GM19351 (cell line): ENCODE measurements around the gene ZNF808.
A peak's percentile ranks its signal among the peaks of the same experiment; 100 is the strongest.
"Not testable (repeated sequence)": the region's sequence is repeated elsewhere in the genome, so short reads cannot be mapped to it uniquely, and the experiment has no call there.

ENCODE experiments used
- ATAC-seq: cut with Tn5 transposase; IDR thresholded peaks from one replicate; pipeline ENCODE4 v1.9.1; 2021; ENCODE audit warnings: mild to moderate bottlenecking, moderate library complexity; ENCODE audit not compliant: unreplicated experiment

ZNF808 gene

DNA sequence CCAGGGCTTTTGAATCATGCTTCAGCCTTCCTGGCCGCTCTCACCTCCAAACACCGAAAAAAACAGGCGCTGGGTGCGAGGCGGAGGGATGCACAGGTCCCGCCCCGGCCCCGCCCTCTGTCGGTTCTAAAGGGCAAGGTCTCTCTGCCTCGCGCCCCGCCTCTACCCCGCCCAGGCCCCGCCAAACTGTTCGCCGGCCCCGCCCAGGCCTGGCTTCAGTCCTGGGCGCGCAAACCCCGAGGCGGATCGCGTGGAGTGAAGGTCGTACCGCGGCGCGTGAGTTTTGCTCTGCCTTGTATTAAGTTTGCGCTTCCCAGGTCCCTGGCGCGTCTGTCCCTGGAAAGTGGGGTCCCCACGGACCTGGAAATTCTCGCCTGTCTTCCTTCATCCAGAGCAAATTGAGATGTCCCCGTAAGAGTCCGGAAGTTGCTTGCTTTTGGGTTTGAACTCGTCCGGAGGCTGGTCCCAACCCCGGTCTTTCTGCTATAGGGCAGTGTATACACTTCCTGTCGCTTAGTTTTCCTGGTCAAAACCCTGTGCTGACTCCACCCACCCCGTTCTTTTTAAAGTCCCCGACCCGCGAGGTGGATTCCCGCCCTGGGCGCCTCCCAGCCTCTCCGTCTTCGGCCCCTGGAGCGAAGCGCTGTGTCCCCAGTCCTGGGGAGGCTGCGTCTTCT lies 8.4 kb downstream of the ZNF808 start:
- ATAC-seq = peak; percentile 82

GRCh38 chr19:52536448-52536800 lies 9.0 kb downstream of the ZNF808 start:
- ATAC-seq = peak; percentile 28

DNA sequence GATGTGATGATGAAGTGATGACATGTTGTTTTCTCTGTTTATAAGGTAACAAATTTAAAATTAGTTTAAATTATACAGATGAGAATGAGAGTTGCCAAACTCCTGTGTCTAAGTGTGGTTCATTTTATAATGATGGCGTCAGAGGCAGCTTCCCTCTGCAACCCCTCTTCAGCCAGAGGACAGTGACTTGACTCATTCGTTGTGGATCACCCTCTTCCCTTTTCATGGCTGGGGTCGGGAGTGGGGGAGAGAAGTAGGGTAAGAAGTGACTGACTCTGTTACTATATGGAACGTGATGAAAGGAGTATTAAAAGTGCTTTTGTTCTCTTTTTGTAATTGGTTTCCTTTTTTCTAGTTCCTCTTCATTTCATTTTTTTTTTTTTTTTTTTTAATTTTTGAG lies 11.3 kb downstream of the ZNF808 start:
- ATAC-seq = not testable (repeated sequence)

DNA sequence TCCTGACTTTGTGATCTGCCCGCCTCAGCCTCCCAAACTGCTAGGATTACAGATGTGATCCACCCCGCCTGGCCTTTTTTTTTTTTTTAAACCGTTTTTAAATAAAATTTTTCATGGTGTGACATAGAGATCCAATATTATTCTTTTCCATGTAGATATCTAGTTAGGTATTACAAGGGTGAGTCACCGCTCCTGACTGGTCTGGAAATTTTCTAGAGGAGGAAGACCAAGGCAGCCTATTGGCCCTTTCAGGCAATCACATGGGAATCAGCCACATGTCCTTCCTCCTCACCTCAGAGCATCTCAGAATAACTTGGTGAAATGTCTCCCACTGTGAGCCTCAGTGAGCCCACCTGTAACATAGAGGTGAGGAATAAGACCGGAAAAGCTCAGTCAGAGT lies 13.7 kb downstream of the ZNF808 start:
- not testable (repeated sequence) for ATAC-seq

GRCh38 chr19:52541608-52542007 lies 14.1 kb downstream of the ZNF808 start:
- no peak for ATAC-seq

DNA sequence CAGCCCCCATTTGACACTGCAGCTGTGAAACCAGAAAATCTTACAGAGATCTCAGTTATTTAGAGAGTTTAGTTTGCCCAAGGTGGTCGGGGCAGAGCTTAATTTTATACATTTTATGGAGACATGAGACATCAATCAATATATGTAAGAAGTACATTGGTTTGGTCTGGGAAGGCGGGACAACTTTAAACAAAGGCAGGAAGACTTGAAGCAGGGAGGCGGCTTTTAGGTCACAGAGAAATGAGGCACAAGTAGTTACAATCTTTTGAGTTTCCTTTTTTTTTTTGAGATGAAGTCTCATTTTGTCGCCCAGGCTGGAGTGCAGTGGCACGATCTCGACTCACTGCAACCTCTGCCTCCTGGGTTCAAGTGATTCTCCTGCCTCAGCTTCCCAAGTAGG lies 15.1 kb downstream of the ZNF808 start:
- ATAC-seq = not testable (repeated sequence)

DNA sequence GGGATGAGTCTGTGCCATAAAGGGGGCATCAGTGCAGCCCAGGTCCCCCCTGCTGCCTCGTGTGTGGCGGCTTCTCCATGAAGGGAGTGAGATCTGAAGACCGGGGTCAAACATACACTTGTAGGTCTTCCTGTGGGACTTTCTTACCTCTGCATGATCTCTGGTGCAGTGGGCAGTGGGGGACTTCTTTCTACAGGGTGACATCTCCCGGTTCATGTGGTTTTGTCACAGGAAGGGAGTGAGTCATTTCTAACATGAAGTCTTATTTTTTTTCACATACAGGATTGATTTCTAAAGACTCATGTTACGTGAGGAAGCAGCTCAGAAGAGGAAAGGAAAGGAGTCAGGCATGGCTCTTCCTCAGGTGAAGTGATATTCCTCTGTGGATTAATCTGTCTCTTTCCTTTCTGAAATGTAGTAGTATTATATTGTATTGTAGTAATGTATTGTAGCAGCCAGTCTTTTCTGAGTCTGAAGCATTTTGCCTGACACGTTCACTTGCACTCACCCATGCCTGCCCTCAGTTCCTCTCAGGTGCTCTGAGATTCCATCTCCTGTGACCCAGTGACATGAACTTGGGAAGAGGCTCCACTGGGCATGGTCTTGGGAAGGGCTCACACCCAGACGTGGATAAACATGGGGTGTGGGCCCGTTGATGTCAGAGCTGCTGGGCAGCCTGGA lies 15.7 kb downstream of the ZNF808 start:
- peak; percentile 58 for ATAC-seq

GRCh38 chr19:52554216-52554971 lies 26.9 kb downstream of the ZNF808 start:
- ATAC-seq = no peak

- no peak for ATAC-seq
Measured at GRCh38 chr19:52557231-52557995, 29.9 kb downstream of the ZNF808 start.

- not testable (repeated sequence) for ATAC-seq
Measured at GRCh38 chr19:52558732-52559445, 31.4 kb downstream of the ZNF808 start.

DNA sequence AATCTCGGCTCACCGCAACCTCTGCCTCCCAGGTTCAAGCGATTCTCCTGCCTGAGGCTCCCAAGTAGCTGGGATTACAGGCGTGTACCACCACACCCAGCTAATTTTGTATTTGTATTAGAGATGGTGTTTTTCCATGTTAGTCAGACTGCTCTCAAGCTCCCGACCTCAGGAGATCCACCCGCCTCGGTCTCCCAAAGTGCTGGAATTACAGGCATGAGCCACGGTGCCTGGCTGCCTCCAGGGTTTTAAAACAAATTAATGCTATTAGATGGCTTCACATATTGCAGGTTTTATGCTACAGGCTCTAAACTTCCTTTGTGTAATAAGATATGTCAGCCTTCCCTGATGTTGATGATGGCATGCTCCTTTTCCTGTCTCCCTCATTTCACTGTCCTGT lies 34.1 kb downstream of the ZNF808 start:
- not testable (repeated sequence) for ATAC-seq

DNA sequence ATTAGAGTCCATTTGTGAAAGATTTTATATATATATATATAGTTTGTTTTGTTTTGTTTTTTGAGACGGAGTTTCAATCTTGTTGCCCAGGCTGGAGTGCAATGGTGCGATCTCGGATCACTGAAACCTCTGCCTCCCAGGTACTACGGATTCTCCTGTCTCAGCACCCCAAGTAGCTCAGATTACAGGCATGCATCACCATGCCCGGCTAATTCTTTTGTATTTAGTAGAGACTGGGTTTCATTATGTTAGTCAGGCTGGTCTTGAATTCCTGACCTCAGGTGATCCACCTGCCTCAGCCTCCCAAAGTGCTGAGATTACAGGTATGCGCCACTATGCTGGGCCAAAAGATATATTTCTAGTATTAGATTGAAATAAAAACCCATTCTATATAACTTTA lies 38.7 kb downstream of the ZNF808 start:
- ATAC-seq = no peak

DNA sequence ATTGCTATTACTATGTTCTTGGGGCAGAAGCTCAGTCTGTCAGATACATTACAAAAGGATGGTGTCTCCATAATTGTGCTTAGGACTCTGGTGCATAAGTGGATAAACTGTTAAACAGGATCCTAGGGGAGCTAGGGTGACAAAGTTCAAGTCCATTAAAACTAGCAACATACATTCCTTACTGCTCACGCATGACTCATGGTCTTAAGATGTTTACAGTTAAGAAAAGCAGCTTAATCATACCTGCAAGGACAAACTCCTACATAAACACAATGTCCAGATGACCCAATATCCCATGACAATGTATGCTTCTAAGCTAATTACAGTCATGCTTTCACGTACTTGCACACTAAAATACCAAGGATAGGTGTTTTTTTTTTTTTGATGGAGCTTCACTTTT lies 39.1 kb downstream of the ZNF808 start:
- ATAC-seq = no peak

DNA sequence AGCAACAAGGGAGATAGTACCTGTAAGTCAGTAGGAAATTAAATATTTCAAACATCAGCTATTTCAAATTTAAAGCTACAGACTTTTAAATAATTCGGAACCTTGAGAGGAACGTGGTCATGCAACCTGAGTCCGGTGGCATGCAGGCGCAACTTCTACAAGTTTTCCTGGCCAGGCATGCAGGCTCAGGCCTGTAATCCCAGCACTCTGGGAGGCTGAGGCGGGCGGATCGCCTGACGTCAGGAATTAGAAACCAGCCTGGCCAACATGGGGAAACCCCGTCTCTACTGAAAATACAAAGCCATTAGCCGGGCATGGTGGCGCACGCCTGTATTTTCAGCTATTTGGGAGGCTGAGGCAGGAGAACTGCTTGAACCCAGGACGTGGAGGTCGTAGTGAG lies 40.5 kb downstream of the ZNF808 start:
- no peak for ATAC-seq

DNA sequence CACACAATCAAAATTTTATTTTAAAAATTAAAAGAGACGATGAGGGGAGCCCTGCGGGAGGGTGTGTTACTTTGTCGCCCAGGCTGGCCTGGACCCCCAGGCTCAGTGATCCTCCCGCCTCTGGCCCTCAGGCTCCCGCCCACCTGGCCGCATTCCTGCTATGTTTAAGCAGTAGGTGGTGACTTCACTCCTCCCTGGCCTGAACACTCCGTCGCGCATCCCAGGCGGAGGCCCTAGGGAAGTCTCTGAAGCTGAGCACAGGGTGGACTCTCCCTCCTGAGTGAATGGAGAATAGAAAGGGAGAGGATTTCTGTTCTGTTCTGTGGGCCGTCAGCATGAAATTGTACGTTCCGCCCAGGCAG lies 42.2 kb downstream of the ZNF808 start:
- ATAC-seq = not testable (repeated sequence)

DNA sequence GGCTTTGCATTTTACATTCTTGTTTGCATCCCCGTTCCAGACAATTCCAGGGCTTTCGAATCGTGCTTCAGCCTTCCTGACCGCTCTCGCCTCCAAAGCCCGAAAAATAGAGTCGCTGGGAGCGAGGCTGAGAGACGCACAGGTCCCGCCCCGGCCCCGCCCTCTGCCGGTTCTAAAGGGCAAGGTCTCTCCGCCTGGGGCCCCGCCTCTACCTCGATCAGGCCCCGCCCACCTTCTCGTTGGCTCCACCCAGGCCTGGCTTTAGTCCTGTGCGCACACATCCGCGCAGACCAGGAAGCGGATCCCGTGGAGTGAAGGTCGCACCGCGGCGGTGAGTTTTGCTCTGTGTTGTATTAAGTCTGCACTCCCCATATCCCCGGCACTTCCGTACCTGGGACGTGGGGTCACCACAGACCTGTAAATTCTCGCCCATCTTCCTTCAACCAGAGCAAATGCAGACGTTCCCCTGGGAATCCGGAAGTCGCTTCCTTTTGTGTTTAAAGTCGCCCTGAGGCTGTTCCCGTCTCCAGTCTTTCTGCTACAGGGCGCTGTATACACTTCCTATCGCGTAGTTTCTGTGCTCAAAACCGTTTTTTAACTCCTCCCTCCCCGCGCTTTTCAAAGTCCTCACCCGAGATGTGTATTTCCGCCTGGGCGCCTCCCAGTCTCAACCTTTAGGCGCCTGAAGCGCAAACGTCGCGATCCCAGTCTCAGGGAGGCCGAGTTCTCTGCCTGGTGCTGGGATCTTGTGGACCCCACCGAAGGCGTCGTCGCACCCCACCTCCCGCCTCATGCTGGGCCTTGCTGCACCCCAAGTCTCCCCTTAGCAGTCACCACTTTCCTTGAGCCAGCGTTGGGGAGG lies 42.8 kb downstream of the ZNF808 start, which contains the start of gene ZNF701:
ZNF701 (plus strand) TSS at position 288 of the 862 bp plus-strand sequence. CDS start 3,861 bp downstream, outside the sequence.
- peak; percentile 86 for ATAC-seq

DNA sequence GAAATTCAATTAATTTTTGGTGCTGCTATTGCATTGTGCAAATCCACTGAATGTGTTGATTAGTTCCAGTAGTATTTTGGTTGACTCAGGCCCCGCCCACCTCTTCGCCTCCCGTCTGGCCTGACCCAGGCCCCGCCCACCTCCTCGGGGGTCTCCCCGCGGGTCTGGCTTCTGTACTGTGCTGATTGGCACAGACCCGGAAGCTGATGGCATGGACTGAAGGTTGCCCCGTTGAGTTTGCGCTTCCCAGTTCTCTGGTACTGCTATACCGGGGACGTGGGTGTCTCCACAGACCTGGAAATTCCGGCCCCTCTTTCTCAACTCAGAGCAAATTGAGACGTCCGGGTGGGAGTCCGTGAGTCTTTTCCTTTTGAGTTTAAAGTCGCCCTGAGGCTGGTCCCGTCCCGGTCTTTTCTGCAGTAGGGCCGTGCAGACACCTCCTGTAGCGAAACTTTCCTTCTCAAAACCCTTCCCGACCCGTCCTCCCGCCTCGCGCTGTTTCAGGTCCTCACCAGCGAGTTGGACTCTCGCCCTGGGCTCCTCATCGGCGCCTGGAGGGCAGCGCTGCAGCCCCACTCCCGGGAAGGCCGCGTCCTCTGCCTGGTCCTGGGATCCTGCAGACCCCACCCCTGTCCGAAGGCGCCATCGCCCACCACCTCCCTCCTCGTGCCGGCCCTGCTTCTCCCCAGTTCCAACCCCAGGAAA lies 57.4 kb downstream of the ZNF808 start:
- no peak for ATAC-seq

DNA sequence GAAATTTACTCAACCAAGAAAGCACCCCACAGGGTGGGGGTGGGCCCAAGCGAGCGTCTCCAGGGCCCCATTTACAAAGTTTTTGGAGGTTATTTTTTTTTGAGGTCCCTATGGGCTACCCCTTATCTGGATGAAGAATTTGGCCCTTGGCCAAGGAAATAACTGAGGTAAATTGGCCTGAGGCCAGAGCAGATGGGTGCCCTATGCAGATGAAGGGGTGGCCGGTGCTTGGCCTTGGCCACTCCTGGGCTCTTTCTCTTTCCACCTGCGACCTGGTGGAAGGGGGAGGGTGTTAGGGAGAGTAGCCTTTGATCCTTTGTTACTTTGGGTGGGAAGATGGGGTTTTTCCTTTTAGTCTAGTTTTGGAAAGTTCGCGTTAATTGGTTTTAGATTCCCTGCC lies 58.1 kb downstream of the ZNF808 start:
- ATAC-seq = no peak

GRCh38 chr19:52590728-52591127 lies 63.3 kb downstream of the ZNF808 start:
- ATAC-seq = no peak
